ENCODE measurements around the gene LYSET. TPM values are rescaled to one million over a fixed set of nuclear protein-coding genes. Genes with fewer than 3 reads are reported as not detected.
"Not testable (repeated sequence)": the region's sequence is repeated elsewhere in the genome, so short reads cannot be mapped to it uniquely, and the experiment has no call there.

Gene LYSET
- total RNA-seq, 1 donor from 2014 or later, result 9.4 TPM

- intact Hi-C loops (cut with micrococcal nuclease), result not testable (repeated sequence)
Measured at GRCh38 chr14:93165271-93166265, 19.5 kb upstream of the LYSET start.

- intact Hi-C loops (cut with micrococcal nuclease), result not testable (repeated sequence)
Measured at GRCh38 chr14:93168610-93169009, 16.5 kb upstream of the LYSET start.

- intact Hi-C loops (cut with micrococcal nuclease), result not testable (repeated sequence)
Measured at GRCh38 chr14:93169619-93170018, 15.5 kb upstream of the LYSET start.

- intact Hi-C loops (cut with micrococcal nuclease), result not testable (repeated sequence)
Measured at GRCh38 chr14:93170141-93170540, 15.0 kb upstream of the LYSET start.

GRCh38 chr14:93171376-93171775, 13.7 kb upstream of the LYSET start:
- intact Hi-C loops (cut with micrococcal nuclease), result no loop called here

- intact Hi-C loops (cut with micrococcal nuclease), result no loop called here
Measured at GRCh38 chr14:93173943-93174395, 11.1 kb upstream of the LYSET start.

- intact Hi-C loops (cut with micrococcal nuclease), result not testable (repeated sequence)
Measured at GRCh38 chr14:93174731-93175130, 10.4 kb upstream of the LYSET start.

GRCh38 chr14:93175492-93175891, 9.6 kb upstream of the LYSET start:
- intact Hi-C loops (cut with micrococcal nuclease), result no loop called here

- intact Hi-C loops (cut with micrococcal nuclease), result loop anchor here (1.0 to 2.0 kb wide), 3 partner anchors 24 to 389 kb away; partner anchors contain the start of genes BTBD7, GOLGA5, GON7 and UBR7
Measured at GRCh38 chr14:93183596-93184317, 1.4 kb upstream of the LYSET start.

GRCh38 chr14:93185349-93185720, 218 bp downstream of the LYSET start:
- intact Hi-C loops (cut with micrococcal nuclease), result loop anchor here (1.0 to 2.0 kb wide), 2 partner anchors 70 to 391 kb away; partner anchors contain the start of genes GOLGA5 and ITPK1

GRCh38 chr14:93186466-93186865, 1.3 kb downstream of the LYSET start:
- intact Hi-C loops (cut with micrococcal nuclease), result no loop called here

- intact Hi-C loops (cut with micrococcal nuclease), result no loop called here
Measured at GRCh38 chr14:93186956-93187355, 1.8 kb downstream of the LYSET start.

GRCh38 chr14:93195316-93195999, 10.3 kb downstream of the LYSET start:
- intact Hi-C loops (cut with micrococcal nuclease), result no loop called here

GRCh38 chr14:93199031-93199430, 13.9 kb downstream of the LYSET start:
- intact Hi-C loops (cut with micrococcal nuclease), result no loop called here

- intact Hi-C loops (cut with micrococcal nuclease), result no loop called here
Measured at GRCh38 chr14:93200553-93200952, 15.4 kb downstream of the LYSET start.

- intact Hi-C loops (cut with micrococcal nuclease), result no loop called here
Measured at GRCh38 chr14:93201155-93201704, 16.1 kb downstream of the LYSET start.

GRCh38 chr14:93206793-93207467, 21.8 kb downstream of the LYSET start, which contains the start of the genes GON7 and UBR7:
GON7 (minus strand) TSS chr14:93207065; CDS start chr14:93207037, 28 bp downstream.
UBR7 (plus strand) TSS chr14:93207256; CDS start chr14:93207292, 36 bp downstream.
- intact Hi-C loops (cut with micrococcal nuclease), result loop anchor here (1.0 to 2.0 kb wide), 4 partner anchors 23 to 413 kb away; partner anchors contain the start of genes BTBD7, GOLGA5, ITPK1 and MOAP1

- intact Hi-C loops (cut with micrococcal nuclease), result loop anchor here (1.0 to 2.0 kb wide), 3 partner anchors 23 to 125 kb away; partner anchors contain the start of genes BTBD7, ITPK1 and MOAP1
Measured at GRCh38 chr14:93207468-93208308, 22.6 kb downstream of the LYSET start.

- intact Hi-C loops (cut with micrococcal nuclease), result no loop called here
Measured at GRCh38 chr14:93212432-93212831, 27.3 kb downstream of the LYSET start.
